Esophagus mucosa (tissue), 1 donor: ENCODE results near the gene ECM2. TPM values are rescaled to one million over a fixed set of nuclear protein-coding genes. Genes with fewer than 3 reads are reported as not detected.
A peak's percentile ranks its signal among the peaks of the same experiment; 100 is the strongest.

Source experiments
- ATAC-seq: fragments of 200-7000 bp; cut with Tn5 transposase; one replicate; pipeline ENCODE4 v1.9.1; 2020
- total RNA-seq: library from RNA; stranded (reverse); gene quantifications from one replicate; pipeline ENCODE4 v1.2.4, GENCODE V29; 2023
- donor health status: DM: yes; HTN: yes; CAD: no.

Gene ECM2
- total RNA-seq, 1 donor from 2014 or later = 0.56 TPM

GRCh38 chr9:92499701-92500100 lies 36.1 kb downstream of the ECM2 start:
- no peak for ATAC-seq

- ATAC-seq = no peak
Measured at GRCh38 chr9:92496396-92497176, 39.2 kb downstream of the ECM2 start.

- no peak for ATAC-seq
Measured at GRCh38 chr9:92494856-92495255, 40.9 kb downstream of the ECM2 start.

- no peak for ATAC-seq
Measured at GRCh38 chr9:92493749-92494387, 41.9 kb downstream of the ECM2 start.

- no peak for ATAC-seq
Measured at GRCh38 chr9:92492781-92493401, 42.9 kb downstream of the ECM2 start.

GRCh38 chr9:92488681-92489550 lies 46.9 kb downstream of the ECM2 start:
- ATAC-seq = no peak

GRCh38 chr9:92486371-92486770 lies 49.4 kb downstream of the ECM2 start:
- ATAC-seq = no peak

- no peak for ATAC-seq
Measured at GRCh38 chr9:92484563-92484962, 51.2 kb downstream of the ECM2 start.

- ATAC-seq = no peak
Measured at GRCh38 chr9:92483627-92484545, 51.9 kb downstream of the ECM2 start.

GRCh38 chr9:92482805-92483204 lies 53.0 kb downstream of the ECM2 start:
- ATAC-seq = no peak

GRCh38 chr9:92482329-92482728 lies 53.5 kb downstream of the ECM2 start, which contains the start of gene ASPN:
TSS of gene ASPN (minus strand) at chr9:92482506.
- ATAC-seq = peak; percentile 51

- ATAC-seq = peak; percentile 85
Measured at GRCh38 chr9:92480986-92481633, 54.7 kb downstream of the ECM2 start.

GRCh38 chr9:92480291-92480771 lies 55.5 kb downstream of the ECM2 start:
- no peak for ATAC-seq

GRCh38 chr9:92479346-92479745 lies 56.4 kb downstream of the ECM2 start:
- ATAC-seq = no peak

GRCh38 chr9:92478783-92479182 lies 57.0 kb downstream of the ECM2 start:
- no peak for ATAC-seq

GRCh38 chr9:92476962-92477361 lies 58.8 kb downstream of the ECM2 start:
- no peak for ATAC-seq

- ATAC-seq = no peak
Measured at GRCh38 chr9:92474587-92474986, 61.2 kb downstream of the ECM2 start.

- ATAC-seq = peak; percentile 38
Measured at GRCh38 chr9:92468206-92468605, 67.6 kb downstream of the ECM2 start.

GRCh38 chr9:92467511-92467910 lies 68.3 kb downstream of the ECM2 start:
- ATAC-seq = no peak

- no peak for ATAC-seq
Measured at GRCh38 chr9:92467041-92467440, 68.7 kb downstream of the ECM2 start.

- no peak for ATAC-seq
Measured at GRCh38 chr9:92463984-92464383, 71.8 kb downstream of the ECM2 start.
